ENCODE measurements around the gene CCDC85B.

DNA sequence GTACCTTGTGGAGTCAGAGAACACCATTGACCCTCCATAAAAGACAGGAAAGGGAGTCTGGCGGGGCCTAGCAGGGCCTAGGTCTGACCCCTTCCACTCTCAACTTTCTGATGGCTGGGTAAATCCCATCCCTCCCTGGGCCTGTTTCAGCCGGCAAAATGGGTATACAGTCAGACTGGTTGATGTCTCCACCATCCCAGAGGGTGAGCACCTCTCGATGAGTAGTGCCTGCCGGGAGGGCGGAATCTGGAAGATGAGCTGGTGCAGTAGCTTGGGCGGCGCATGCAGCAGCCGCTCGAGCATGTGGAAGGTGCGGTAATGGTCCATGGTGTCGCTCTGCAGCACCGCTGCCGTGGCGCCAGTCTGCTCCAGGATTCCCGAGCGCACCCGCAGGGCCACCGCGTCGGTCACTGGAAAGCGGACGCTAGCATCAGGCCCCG is 2.7 kb upstream of the CCDC85B start:
- TF ChIP-seq CTCF (IDR thresholded peaks at IDR 0.05) (no peak), POLR2A (IDR thresholded peaks at IDR 0.05) (no peak)

Data from body of pancreas (tissue), 4 donors.